H9 (cell line): ENCODE data around the gene SLC39A10. TPM values are rescaled to one million over a fixed set of nuclear protein-coding genes. Genes with fewer than 3 reads are reported as not detected.

Experiments used
- DNase-seq: peaks from one replicate; pipeline ENCODE4 v3.0.0-alpha.2; 2017
- H2AFZ ChIP-seq: one replicate; pipeline ENCODE4 v1.6.1; 2013; ENCODE audit warnings: mild to moderate bottlenecking, low read length, control low read depth, moderate library complexity
- H2AK5ac ChIP-seq: 2 replicates; pipeline ENCODE4 v1.6.1; 2013; ENCODE audit warnings: low read length, control low read depth, mixed read lengths; ENCODE audit not compliant: insufficient read length
- H2BK120ac ChIP-seq: one replicate; pipeline ENCODE4 v1.6.1; 2013; ENCODE audit warnings: low read depth, mild to moderate bottlenecking, low read length, control low read depth, inconsistent platforms; ENCODE audit not compliant: poor library complexity, severe bottlenecking
- H2BK12ac ChIP-seq: 2 replicates; pipeline ENCODE4 v1.6.1; 2013; ENCODE audit warnings: low read length, control low read depth, mixed read lengths, low read depth; ENCODE audit not compliant: insufficient read length
- H2BK15ac ChIP-seq: 2 replicates; pipeline ENCODE4 v1.6.1; 2013; ENCODE audit warnings: low read depth, low read length, control low read depth
- H2BK20ac ChIP-seq: one replicate; pipeline ENCODE4 v1.6.1; 2013; ENCODE audit warnings: low read depth, mild to moderate bottlenecking, low read length, control low read depth, inconsistent platforms; ENCODE audit not compliant: poor library complexity, severe bottlenecking
- H2BK5ac ChIP-seq: 2 replicates; pipeline ENCODE4 v1.6.1; 2013; ENCODE audit warnings: low read length, control low read depth, mixed read lengths; ENCODE audit not compliant: insufficient read length
- H3K14ac ChIP-seq: 2 replicates; pipeline ENCODE4 v1.6.1; 2013; ENCODE audit warnings: low read length, control low read depth; ENCODE audit not compliant: insufficient read depth
- H3K18ac ChIP-seq: 2 replicates; pipeline ENCODE4 v1.6.1; 2013; ENCODE audit warnings: low read depth, mild to moderate bottlenecking, mixed read lengths, low read length, control low read depth; ENCODE audit not compliant: insufficient read length
- H3K23ac ChIP-seq: 2 replicates; pipeline ENCODE4 v1.6.1; 2013; ENCODE audit warnings: low read length, control low read depth, mixed read lengths, low read depth; ENCODE audit not compliant: insufficient read length
- H3K23me2 ChIP-seq: 2 replicates; pipeline ENCODE4 v1.6.1; 2013; ENCODE audit warnings: low read depth, mild to moderate bottlenecking, mixed read lengths, low read length, control low read depth; ENCODE audit not compliant: insufficient read length, poor library complexity, severe bottlenecking
- H3K27ac ChIP-seq: 2 replicates; pipeline ENCODE4 v1.5.1; 2013; ENCODE audit warnings: low read length, control low read depth, mixed read lengths, low read depth; ENCODE audit not compliant: insufficient read length
- H3K27me3 ChIP-seq: 2 replicates; pipeline ENCODE4 v1.6.1; 2013; ENCODE audit warnings: low read length, control low read depth, inconsistent platforms; ENCODE audit not compliant: insufficient read depth
- H3K4ac ChIP-seq: 2 replicates; pipeline ENCODE4 v1.6.1; 2013; ENCODE audit warnings: low read depth, mild to moderate bottlenecking, control low read depth, inconsistent platforms, low read length, moderate library complexity
- H3K4me1 ChIP-seq: 2 replicates; pipeline ENCODE4 v1.6.1; 2013; ENCODE audit warnings: low read length, control low read depth, inconsistent platforms; ENCODE audit not compliant: insufficient read depth
- H3K4me2 ChIP-seq: 2 replicates; pipeline ENCODE4 v1.6.1; 2013; ENCODE audit warnings: low read length, control low read depth, mixed read lengths; ENCODE audit not compliant: insufficient read length, insufficient read depth
- H3K56ac ChIP-seq: 2 replicates; pipeline ENCODE4 v1.6.1; 2013; ENCODE audit warnings: low read depth, mild to moderate bottlenecking, mixed read lengths, low read length, control low read depth; ENCODE audit not compliant: insufficient read length
- H3K79me1 ChIP-seq: 2 replicates; pipeline ENCODE4 v1.6.1; 2013; ENCODE audit warnings: low read depth, mild to moderate bottlenecking, moderate library complexity, low read length, control low read depth, inconsistent platforms; ENCODE audit not compliant: insufficient read depth, poor library complexity, severe bottlenecking
- H3K79me2 ChIP-seq: 2 replicates; pipeline ENCODE4 v1.6.1; 2013; ENCODE audit warnings: low read length, control low read depth, inconsistent platforms; ENCODE audit not compliant: insufficient read depth
- H3K9ac ChIP-seq: 2 replicates; pipeline ENCODE4 v1.6.1; 2013; ENCODE audit warnings: low read length, control low read depth, mixed read lengths; ENCODE audit not compliant: insufficient read length; ENCODE audit errors: extremely low read depth
- H3K9me3 ChIP-seq: one replicate; pipeline ENCODE4 v1.6.1; 2013; ENCODE audit warnings: low read depth, low read length, inconsistent platforms; ENCODE audit not compliant: control insufficient read depth
- H3T11ph ChIP-seq: one replicate; pipeline ENCODE4 v1.6.1; 2013; ENCODE audit warnings: mild to moderate bottlenecking, low read length, control low read depth, inconsistent platforms
- H4K20me1 ChIP-seq: one replicate; pipeline ENCODE4 v1.6.1; 2013; ENCODE audit not compliant: control insufficient read depth, insufficient read length, insufficient read depth
- H4K5ac ChIP-seq: 2 replicates; pipeline ENCODE4 v1.6.1; 2013; ENCODE audit warnings: low read depth, mild to moderate bottlenecking, mixed read lengths, low read length, control low read depth; ENCODE audit not compliant: insufficient read length
- H4K8ac ChIP-seq: replicated peaks from 2 replicates; pipeline ENCODE4 v1.6.1; 2013; ENCODE audit warnings: low read length, control low read depth, mixed read lengths, low read depth; ENCODE audit not compliant: insufficient read length
- H4K91ac ChIP-seq: 2 replicates; pipeline ENCODE4 v1.6.1; 2013; ENCODE audit warnings: low read depth, mild to moderate bottlenecking, moderate library complexity, mixed read lengths, low read length, control low read depth; ENCODE audit not compliant: insufficient read length
- H3K27ac Mint-ChIP-seq, 3 experiments: 2 replicates in 2 of 3; 3 replicates in 1 of 3; pipeline ENCODE4 v1.8.0; 2020 to 2021; ENCODE audit warnings: mixed read lengths in 3 of 3, mild to moderate bottlenecking in 1 of 3, moderate library complexity in 1 of 3
- H3K27me3 Mint-ChIP-seq: 2 replicates; pipeline ENCODE4 v1.8.0; 2021; ENCODE audit warnings: low read depth, mild to moderate bottlenecking, moderate library complexity, mixed read lengths
- H3K36me3 Mint-ChIP-seq, 3 experiments: 2 replicates in 2 of 3; 3 replicates in 1 of 3; pipeline ENCODE4 v1.8.0; 2020 to 2021; ENCODE audit warnings: low read depth in 3 of 3, mixed read lengths in 3 of 3; ENCODE audit not compliant: insufficient read depth in 1 of 3
- H3K4me1 Mint-ChIP-seq, 2 experiments: 2 replicates each; pipeline ENCODE4 v1.8.0; 2020; ENCODE audit warnings: mixed read lengths in 2 of 2
- H3K4me3 Mint-ChIP-seq, 2 experiments: 2 replicates in 1 of 2; 3 replicates in 1 of 2; pipeline ENCODE4 v1.8.0; 2020 to 2021; ENCODE audit warnings: mild to moderate bottlenecking in 2 of 2, mixed read lengths in 2 of 2, moderate library complexity in 1 of 2
- H3K9me3 Mint-ChIP-seq, 2 experiments: 2 replicates in 1 of 2; 3 replicates in 1 of 2; pipeline ENCODE4 v1.8.0; 2020; ENCODE audit warnings: mild to moderate bottlenecking in 2 of 2, mixed read lengths in 2 of 2, moderate library complexity in 1 of 2
- WGBS: extraction: QIAGEN DNeasy Blood & Tissue Kit; methylation state at CpG from one replicate; pipeline ENCODE4 v1.1.7; 2013; ENCODE audit warnings: missing lambda C conversion rate, low lambda C conversion rate, mixed read lengths; ENCODE audit not compliant: insufficient read length; ENCODE audit errors: extremely low coverage; 5-methylcytosine and 5-hydroxymethylcytosine counted together
- total RNA-seq: library from RNA; stranded (reverse); gene quantifications from 2 replicates; pipeline ENCODE4 v1.2.1, GENCODE V29; 2021
- TF ChIP-seq, protein P1 (sequence below): fragments of 200-600 bp; sonication (generic); conservative IDR thresholded peaks from 3 replicates; pipeline ENCODE4 v1.8.0; 2021; ENCODE audit warnings: antibody characterized with exemption, mild to moderate bottlenecking

The SLC39A10 gene
- total RNA-seq, 1 experiment from 2014 or later: 161 TPM

GRCh38 chr2:195768431-195768830 lies 111.4 kb downstream of the SLC39A10 start:
- Histone ChIP-seq H3K27ac (no peak overlapping the region), H3K79me2 (no peaks in the 10 kb centered on the region), H3T11ph (no peak overlapping the region), H3K4me1 (no peaks in the 10 kb centered on the region), H3K27me3 (no peaks in the 10 kb centered on the region), H4K5ac (no peak overlapping the region), H4K20me1 (no peaks in the 10 kb centered on the region), H2BK15ac (no peak overlapping the region), H3K9me3 (no peaks in the 10 kb centered on the region), H3K9ac (no peak overlapping the region), H2AK5ac (no peak overlapping the region), H3K18ac (no peak overlapping the region), H2AFZ (no peak overlapping the region), H3K79me1 (no peaks in the 10 kb centered on the region), H3K23me2 (no peaks in the 10 kb centered on the region), H3K56ac (no peak overlapping the region), H3K14ac (no peak overlapping the region), H3K4ac (no peak overlapping the region), H2BK120ac (no peak overlapping the region), H4K8ac (no peak overlapping the region), H3K23ac (no peak overlapping the region), H2BK20ac (no peak overlapping the region), H4K91ac (no peak overlapping the region), H3K4me2 (no peak overlapping the region), H2BK12ac (no peak overlapping the region), H2BK5ac (no peak overlapping the region)
- no CpG with 5 or more reads among the region's 2 CpGs for WGBS
- Mint-ChIP-seq H3K9me3 (peaks cover 12 to 15% of the 10 kb centered on the region in 2 experiments; a peak in 4 of 5 replicates), H3K4me1 (no peaks in the 10 kb centered on the region), H3K36me3 (peaks cover 3 to 14% (median 11%) of the 10 kb centered on the region in 3 experiments; a peak in 6 of 7 replicates), H3K27me3 (no peaks in the 10 kb centered on the region), H3K4me3 (no peak overlapping the region), H3K27ac (no peak overlapping the region)
- TF ChIP-seq, protein P1, sequence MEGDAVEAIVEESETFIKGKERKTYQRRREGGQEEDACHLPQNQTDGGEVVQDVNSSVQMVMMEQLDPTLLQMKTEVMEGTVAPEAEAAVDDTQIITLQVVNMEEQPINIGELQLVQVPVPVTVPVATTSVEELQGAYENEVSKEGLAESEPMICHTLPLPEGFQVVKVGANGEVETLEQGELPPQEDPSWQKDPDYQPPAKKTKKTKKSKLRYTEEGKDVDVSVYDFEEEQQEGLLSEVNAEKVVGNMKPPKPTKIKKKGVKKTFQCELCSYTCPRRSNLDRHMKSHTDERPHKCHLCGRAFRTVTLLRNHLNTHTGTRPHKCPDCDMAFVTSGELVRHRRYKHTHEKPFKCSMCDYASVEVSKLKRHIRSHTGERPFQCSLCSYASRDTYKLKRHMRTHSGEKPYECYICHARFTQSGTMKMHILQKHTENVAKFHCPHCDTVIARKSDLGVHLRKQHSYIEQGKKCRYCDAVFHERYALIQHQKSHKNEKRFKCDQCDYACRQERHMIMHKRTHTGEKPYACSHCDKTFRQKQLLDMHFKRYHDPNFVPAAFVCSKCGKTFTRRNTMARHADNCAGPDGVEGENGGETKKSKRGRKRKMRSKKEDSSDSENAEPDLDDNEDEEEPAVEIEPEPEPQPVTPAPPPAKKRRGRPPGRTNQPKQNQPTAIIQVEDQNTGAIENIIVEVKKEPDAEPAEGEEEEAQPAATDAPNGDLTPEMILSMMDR: no peak
- no peak for DNase-seq
